B cell (primary cell): ENCODE data around the gene KLHL22. TPM values are rescaled to one million over a fixed set of nuclear protein-coding genes. Genes with fewer than 3 reads are reported as not detected.

ENCODE experiments used
- ATAC-seq: fragments of 200-7000 bp; cut with Tn5 transposase; one replicate; pipeline ENCODE4 v1.10.0; 2021; ENCODE audit warnings: low read depth, mild to moderate bottlenecking, moderate number of reproducible peaks, moderate library complexity
- CTCF ChIA-PET: fragments of 350-600 bp; sonication (Branson Sonifier 250); formaldehyde crosslinking; loops from one replicate; lab custom pipeline; 2021; ENCODE audit warnings: antibody characterized with exemption, inconsistent platforms; lab: Charles Lee
- POLR2A ChIA-PET: fragments of 350-600 bp; sonication (Branson Sonifier 250); formaldehyde crosslinking; loops from one replicate; lab custom pipeline; 2021; ENCODE audit warnings: antibody characterized with exemption; lab: Charles Lee
- DNase-seq: peaks from one replicate; pipeline ENCODE4 v3.0.0; 2013
- H2AFZ ChIP-seq: 2 replicates; pipeline ENCODE4 v1.6.1; 2012; ENCODE audit warnings: mild to moderate bottlenecking, low read depth, low read length; ENCODE audit not compliant: insufficient read depth, poor library complexity, severe bottlenecking
- H3K27ac ChIP-seq, 2 donors: 1 replicate in 1 of 2; 2 replicates in 1 of 2; pipeline ENCODE4 v1.5.1; 2012 to 2013; ENCODE audit warnings: low read length in 2 of 2, mild to moderate bottlenecking in 2 of 2, moderate library complexity in 1 of 2
- H3K27me3 ChIP-seq, 4 experiments: fragments of 200-600 bp in 1 of 4; sonication (generic) in 1 of 4; replicated peaks in 1 of 4; 1 replicate in 2 of 4; 2 replicates in 2 of 4; pipeline versions ENCODE4 v1.6.1 to v1.7.0; 2013 to 2016; ENCODE audit warnings: low read length in 3 of 4, mild to moderate bottlenecking in 2 of 4, mixed read lengths in 1 of 4, moderate library complexity in 1 of 4; ENCODE audit not compliant: insufficient read depth in 4 of 4, control insufficient read depth in 3 of 4; ENCODE audit errors: control extremely low read depth in 1 of 4
- H3K36me3 ChIP-seq, 2 experiments: replicated peaks in 1 of 2; 1 replicate in 1 of 2; 2 replicates in 1 of 2; pipeline versions ENCODE4 v1.6.1 to v1.7.1; 2013; ENCODE audit warnings: low read length in 1 of 2; ENCODE audit not compliant: insufficient read depth in 2 of 2, control insufficient read depth in 1 of 2; ENCODE audit errors: control extremely low read depth in 1 of 2, extremely low read depth in 1 of 2
- H3K4me1 ChIP-seq, 2 donors: fragments of 200-600 bp in 1 of 2; sonication (generic) in 1 of 2; 1 replicate in 1 of 2; 2 replicates in 1 of 2; pipeline versions ENCODE4 v1.5.1 to v1.6.1; 2013 to 2017; ENCODE audit warnings: low read length in 2 of 2; ENCODE audit not compliant: control insufficient read depth in 2 of 2, insufficient read depth in 2 of 2
- H3K4me2 ChIP-seq: replicated peaks from 2 replicates; pipeline ENCODE3; 2012; ENCODE audit warnings: mild to moderate bottlenecking, low read depth, low read length; ENCODE audit not compliant: poor library complexity, severe bottlenecking
- H3K4me3 ChIP-seq, 5 experiments: fragments of 200-600 bp in 1 of 5; sonication (generic) in 1 of 5; 1 replicate in 3 of 5; 2 replicates in 2 of 5; pipeline versions ENCODE4 v1.5.1 to v1.7.0; 2011 to 2016; ENCODE audit warnings: low read length in 4 of 5, mild to moderate bottlenecking in 4 of 5, low read depth in 2 of 5, control low read depth in 1 of 5, moderate library complexity in 1 of 5; ENCODE audit not compliant: insufficient read depth in 1 of 5; ENCODE audit errors: control extremely low read depth in 1 of 5, extremely low read depth in 1 of 5
- H3K79me2 ChIP-seq: fragments of 200-600 bp; sonication (generic); one replicate; pipeline ENCODE4 v1.6.0; 2016; ENCODE audit warnings: low read length; ENCODE audit not compliant: control insufficient read depth, insufficient read depth
- H3K9ac ChIP-seq: fragments of 200-600 bp; sonication (generic); 2 replicates; pipeline ENCODE4 v1.6.1; 2017; ENCODE audit warnings: mild to moderate bottlenecking, low read length, moderate library complexity
- H3K9me3 ChIP-seq, 3 donors: one replicate each; pipeline versions ENCODE4 v1.6.1 to v1.7.1; 2013; ENCODE audit warnings: low read length in 2 of 3; ENCODE audit not compliant: control insufficient read depth in 2 of 3, insufficient read depth in 1 of 3; ENCODE audit errors: control extremely low read depth in 1 of 3
- H4K20me1 ChIP-seq: 2 replicates; pipeline ENCODE4 v1.6.0; 2012; ENCODE audit warnings: mild to moderate bottlenecking, low read length; ENCODE audit not compliant: insufficient read depth, control insufficient read depth, poor library complexity, severe bottlenecking
- H3K27ac Mint-ChIP-seq: one replicate; pipeline ENCODE4 v1.8.0; 2021; ENCODE audit warnings: mixed read lengths
- H3K27me3 Mint-ChIP-seq: one replicate; pipeline ENCODE4 v1.8.0; 2021; ENCODE audit warnings: mixed read lengths
- H3K4me1 Mint-ChIP-seq: one replicate; pipeline ENCODE4 v1.8.0; 2021; ENCODE audit warnings: mixed read lengths
- H3K4me3 Mint-ChIP-seq: one replicate; pipeline ENCODE4 v1.8.0; 2021; ENCODE audit warnings: mixed read lengths
- H3K9me3 Mint-ChIP-seq: one replicate; pipeline ENCODE4 v1.8.0; 2022; ENCODE audit warnings: mixed read lengths; ENCODE audit not compliant: insufficient read depth
- CTCF ChIP-seq: fragments of 200-600 bp; IDR thresholded peaks from one replicate; pipeline ENCODE4 v1.8.0; 2022; ENCODE audit warnings: antibody characterized with exemption, mild to moderate bottlenecking
- EZH2 ChIP-seq: IDR thresholded peaks from 2 replicates; pipeline ENCODE4 v1.6.1; 2012; ENCODE audit warnings: borderline replicate concordance, low read depth, mild to moderate bottlenecking, moderate library complexity, low read length; ENCODE audit not compliant: insufficient read depth, poor library complexity, severe bottlenecking
- WGBS: methylation state at CpG from one replicate; pipeline ENCODE4 v1.1.5; 2013; ENCODE audit warnings: missing lambda C conversion rate; ENCODE audit not compliant: insufficient coverage; 5-methylcytosine and 5-hydroxymethylcytosine counted together
- intact Hi-C: fragments of 100-400 bp; cut with micrococcal nuclease; formaldehyde crosslinking; loops from one replicate; pipeline ENCODE4 v1.10.0; 2022
- polyA plus RNA-seq: library from polyadenylated mRNA; depleted of rRNA; stranded (reverse); fragments of >200 nt; gene quantifications from 2 replicates; pipeline ENCODE4 v1.2.3, GENCODE V29; 2012
- total RNA-seq, 2 donors: library from RNA; stranded (reverse); fragments of 120-200 nt in 1 of 2; gene quantifications; 1 replicate in 1 of 2; 2 replicates in 1 of 2; pipeline versions ENCODE4 v1.2.3 to v1.2.4, GENCODE V29; 2013 to 2022

Gene KLHL22
- total and polyA plus RNA-seq, 2 donors (not counting 1 experiment from before 2014, with no cell fraction given): 37.0 to 45.6 TPM

- no peak for DNase-seq
- intact Hi-C loops: no loop called here
- 90% methylated on average over 1 of the region's 4 CpGs for WGBS
- POLR2A ChIA-PET: no interaction called here
- H3K27ac ChIP-seq: no peak overlapping the region
- TF ChIP-seq EZH2: no peak
- no peak for TF ChIP-seq CTCF
- peaks cover 20% of the 10 kb centered on the region for H3K4me1 Mint-ChIP-seq
- CTCF ChIA-PET: interaction anchor here (0.9 kb wide), 1 partner anchor 18 kb away, joined by 4 read pairs; no protein-coding TSS in a partner anchor
- peaks cover 25% of the 10 kb centered on the region for H3K79me2 ChIP-seq
- no peak overlapping the region for H3K4me2 ChIP-seq
- no peaks in the 10 kb centered on the region for H3K27me3 ChIP-seq
- H3K4me3 Mint-ChIP-seq: no peak overlapping the region
- H3K36me3 ChIP-seq: peaks cover 0 to 11% of the 10 kb centered on the region in 2 experiments
- H3K4me1 ChIP-seq: peaks cover 2 to 11% of the 10 kb centered on the region in 2 donors
- no peaks in the 10 kb centered on the region for H3K9me3 ChIP-seq
- H3K27ac Mint-ChIP-seq: no peak overlapping the region
- H3K27me3 Mint-ChIP-seq: no peaks in the 10 kb centered on the region
- H3K9ac ChIP-seq: no peak overlapping the region
- no peak overlapping the region for H2AFZ ChIP-seq
- no peaks in the 10 kb centered on the region for H4K20me1 ChIP-seq
- no peak for ATAC-seq
- no peak overlapping the region for H3K4me3 ChIP-seq
- H3K9me3 Mint-ChIP-seq: no peaks in the 10 kb centered on the region
Observed at GRCh38 chr22:20399866-20400605, 95.6 kb downstream of the KLHL22 start.

DNA sequence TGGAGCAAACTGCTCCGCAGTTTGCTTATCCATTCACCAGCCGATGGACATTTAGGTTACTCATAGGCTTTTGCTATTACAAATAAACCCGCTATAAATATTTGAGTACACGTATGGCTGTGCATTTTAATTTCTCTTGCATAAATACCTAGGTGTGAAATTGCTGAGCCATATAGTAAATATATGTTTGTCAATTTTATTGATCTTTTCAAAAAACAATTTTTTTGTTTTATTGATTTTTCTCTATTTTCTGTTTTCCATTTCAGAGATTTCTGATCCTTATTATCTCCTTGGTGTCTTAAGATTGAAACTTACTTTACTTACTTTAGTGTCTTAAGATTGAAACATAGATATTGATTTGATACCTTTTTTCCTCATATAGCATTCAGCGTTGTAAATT lies 97.2 kb downstream of the KLHL22 start:
- Histone ChIP-seq H3K9me3 (no peaks in the 10 kb centered on the region), H3K27me3 (no peaks in the 10 kb centered on the region), H3K9ac (no peak overlapping the region), H2AFZ (no peak overlapping the region), H3K27ac (no peak overlapping the region), H3K4me2 (no peak overlapping the region), H3K36me3 (peaks cover 0 to 11% of the 10 kb centered on the region in 2 experiments), H3K79me2 (peaks cover 33% of the 10 kb centered on the region), H3K4me1 (peaks cover 8 to 22% of the 10 kb centered on the region in 2 donors), H3K4me3 (no peak overlapping the region), H4K20me1 (no peaks in the 10 kb centered on the region)
- no CpG with 5 or more reads among the region's 5 CpGs for WGBS
- no peak overlapping the region for H3K27ac Mint-ChIP-seq
- intact Hi-C loops: no loop called here
- ATAC-seq (no peak), DNase-seq (no peak)
- H3K27me3 Mint-ChIP-seq: no peaks in the 10 kb centered on the region
- no peaks in the 10 kb centered on the region for H3K9me3 Mint-ChIP-seq
- CTCF ChIA-PET: no interaction called here
- no peak overlapping the region for H3K4me3 Mint-ChIP-seq
- H3K4me1 Mint-ChIP-seq: peaks cover 27% of the 10 kb centered on the region
- no peak for TF ChIP-seq CTCF
- no peak for TF ChIP-seq EZH2
- POLR2A ChIA-PET: no interaction called here
